Measurements from ENCODE around the gene AIF1L.

The AIF1L gene

DNA sequence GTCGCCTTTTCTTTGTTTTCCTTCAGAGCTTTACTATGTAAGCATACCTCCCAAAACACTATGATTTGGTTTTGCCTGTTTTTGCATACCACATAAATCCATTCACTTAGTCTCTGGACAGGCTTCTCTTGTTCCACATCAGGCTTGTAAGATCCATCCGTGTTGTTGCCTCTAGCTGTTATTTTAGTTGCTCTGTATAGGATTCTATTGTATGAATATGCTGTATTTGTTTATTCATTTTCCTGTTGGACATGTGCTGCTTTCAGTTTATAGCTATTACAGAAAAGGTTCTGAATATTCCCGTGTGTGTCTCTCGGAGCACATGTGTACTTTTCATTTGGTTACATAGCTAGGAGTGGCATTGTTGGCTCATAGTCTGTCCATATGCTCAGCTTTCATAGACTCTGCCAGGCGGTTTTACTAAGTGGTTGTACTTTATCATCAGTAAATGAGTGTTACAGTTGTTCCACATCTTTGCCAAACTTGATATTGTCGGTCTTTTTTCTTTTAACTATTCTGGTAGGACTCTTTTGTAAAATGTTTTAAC lies 70.9 kb downstream of the AIF1L start:
- DNase-seq (ENCODE audit: low read depth in 2 of 2): peak in 1 of 2 donors; percentile 5
- H3K4me3 ChIP-seq (replicated peaks in 1 of 2; ENCODE audit: low read depth in 2 of 2, low read length in 2 of 2): no peak overlapping the region
- TF ChIP-seq, protein P1, sequence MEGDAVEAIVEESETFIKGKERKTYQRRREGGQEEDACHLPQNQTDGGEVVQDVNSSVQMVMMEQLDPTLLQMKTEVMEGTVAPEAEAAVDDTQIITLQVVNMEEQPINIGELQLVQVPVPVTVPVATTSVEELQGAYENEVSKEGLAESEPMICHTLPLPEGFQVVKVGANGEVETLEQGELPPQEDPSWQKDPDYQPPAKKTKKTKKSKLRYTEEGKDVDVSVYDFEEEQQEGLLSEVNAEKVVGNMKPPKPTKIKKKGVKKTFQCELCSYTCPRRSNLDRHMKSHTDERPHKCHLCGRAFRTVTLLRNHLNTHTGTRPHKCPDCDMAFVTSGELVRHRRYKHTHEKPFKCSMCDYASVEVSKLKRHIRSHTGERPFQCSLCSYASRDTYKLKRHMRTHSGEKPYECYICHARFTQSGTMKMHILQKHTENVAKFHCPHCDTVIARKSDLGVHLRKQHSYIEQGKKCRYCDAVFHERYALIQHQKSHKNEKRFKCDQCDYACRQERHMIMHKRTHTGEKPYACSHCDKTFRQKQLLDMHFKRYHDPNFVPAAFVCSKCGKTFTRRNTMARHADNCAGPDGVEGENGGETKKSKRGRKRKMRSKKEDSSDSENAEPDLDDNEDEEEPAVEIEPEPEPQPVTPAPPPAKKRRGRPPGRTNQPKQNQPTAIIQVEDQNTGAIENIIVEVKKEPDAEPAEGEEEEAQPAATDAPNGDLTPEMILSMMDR (IDR thresholded peaks at IDR 0.05; ENCODE audit: low read depth, low read length): no peak

DNA sequence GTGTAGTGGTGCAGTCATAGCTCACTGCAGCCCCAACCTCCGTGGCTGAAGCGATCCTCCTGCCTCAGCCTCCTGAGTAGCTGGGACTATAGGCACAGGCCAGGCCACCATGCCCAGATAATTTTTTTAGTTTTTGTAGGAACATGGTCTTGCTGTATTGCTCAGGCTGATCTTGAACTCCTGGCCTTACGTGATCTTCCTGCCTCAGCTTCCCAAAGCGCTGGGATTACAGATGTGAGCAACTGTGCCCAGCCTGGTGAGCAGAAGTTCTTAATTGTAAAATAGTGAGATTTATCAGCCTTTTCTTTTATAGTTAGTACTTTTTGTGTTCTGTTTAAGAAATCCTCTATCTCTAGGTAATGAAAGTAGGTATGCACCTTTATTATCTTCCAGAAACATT lies 71.6 kb downstream of the AIF1L start:
- TF ChIP-seq, protein P1 (IDR thresholded peaks at IDR 0.05; ENCODE audit: low read depth, low read length): no peak
- no peak for DNase-seq (ENCODE audit: low read depth in 2 of 2)
- no peak overlapping the region for H3K4me3 ChIP-seq (replicated peaks in 1 of 2; ENCODE audit: low read depth in 2 of 2, low read length in 2 of 2)

DNA sequence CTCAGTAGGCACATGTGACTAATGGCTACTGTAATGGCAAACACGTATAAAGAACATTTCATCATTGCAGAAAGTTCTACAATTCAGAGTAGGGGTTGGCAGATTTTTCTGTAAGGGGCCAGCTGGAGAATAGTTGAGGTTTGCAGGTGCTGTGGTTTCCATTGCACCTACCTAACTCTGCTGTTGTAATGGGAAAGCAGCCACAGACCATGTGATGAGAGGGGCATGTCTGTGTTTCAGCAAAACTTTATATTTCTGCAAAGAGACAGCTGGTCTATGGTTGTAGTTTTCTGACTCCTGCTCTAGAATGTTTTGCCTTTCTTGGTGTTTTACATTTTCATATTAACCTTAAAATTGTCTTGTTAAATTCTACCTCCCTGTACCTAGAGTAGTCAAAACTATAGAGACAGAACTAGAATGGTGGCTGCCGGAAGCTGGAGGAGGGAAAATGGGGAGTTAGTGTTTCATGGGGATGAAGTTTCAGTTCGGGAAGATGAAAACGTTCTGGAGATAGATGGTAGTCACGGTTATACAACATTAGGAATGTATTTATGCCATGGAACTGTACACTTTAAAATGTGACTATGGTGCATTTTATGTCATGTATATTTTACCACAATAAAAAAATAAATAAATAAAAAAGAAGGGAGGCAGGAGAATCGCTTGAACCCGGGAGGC lies 73.4 kb downstream of the AIF1L start:
- DNase-seq (ENCODE audit: low read depth in 2 of 2): no peak
- H3K4me3 ChIP-seq (replicated peaks in 1 of 2; ENCODE audit: low read depth in 2 of 2, low read length in 2 of 2): no peak overlapping the region
- TF ChIP-seq, protein P1 (IDR thresholded peaks at IDR 0.05; ENCODE audit: low read depth, low read length): no peak

All from cardiac fibroblast (primary cell).